ENCODE results near the gene UBASH3B.

DNA sequence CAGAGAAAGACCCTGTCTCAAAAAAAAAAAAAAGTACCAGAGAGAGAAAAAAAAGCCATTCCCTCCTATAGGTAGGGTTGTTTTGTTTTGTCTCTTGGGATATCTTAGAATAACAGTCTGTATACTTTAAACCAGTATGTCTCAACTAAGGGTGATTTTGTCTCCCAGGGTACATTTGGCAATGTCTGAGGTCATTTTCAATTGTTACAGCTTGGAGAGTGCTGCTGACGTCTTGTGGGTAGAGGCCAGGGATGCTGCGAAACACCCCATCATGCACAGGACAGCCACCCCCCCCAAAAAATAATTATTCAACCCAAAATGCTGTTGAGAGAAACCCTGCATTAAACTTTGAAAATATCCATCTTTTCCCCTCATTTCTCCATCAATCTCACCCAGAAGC is 126.7 kb downstream of the UBASH3B start:
- TF ChIP-seq CTCF (IDR thresholded peaks at IDR 0.05; ENCODE audit: poor library complexity) (no peak), EZH2 (IDR thresholded peaks at IDR 0.05; ENCODE audit: borderline replicate concordance) (no peak)
